ENCODE measurements around the gene KDELR1.
"Not testable (repeated sequence)": the region's sequence is repeated elsewhere in the genome, so short reads cannot be mapped to it uniquely, and the experiment has no call there.

KDELR1 gene

DNA sequence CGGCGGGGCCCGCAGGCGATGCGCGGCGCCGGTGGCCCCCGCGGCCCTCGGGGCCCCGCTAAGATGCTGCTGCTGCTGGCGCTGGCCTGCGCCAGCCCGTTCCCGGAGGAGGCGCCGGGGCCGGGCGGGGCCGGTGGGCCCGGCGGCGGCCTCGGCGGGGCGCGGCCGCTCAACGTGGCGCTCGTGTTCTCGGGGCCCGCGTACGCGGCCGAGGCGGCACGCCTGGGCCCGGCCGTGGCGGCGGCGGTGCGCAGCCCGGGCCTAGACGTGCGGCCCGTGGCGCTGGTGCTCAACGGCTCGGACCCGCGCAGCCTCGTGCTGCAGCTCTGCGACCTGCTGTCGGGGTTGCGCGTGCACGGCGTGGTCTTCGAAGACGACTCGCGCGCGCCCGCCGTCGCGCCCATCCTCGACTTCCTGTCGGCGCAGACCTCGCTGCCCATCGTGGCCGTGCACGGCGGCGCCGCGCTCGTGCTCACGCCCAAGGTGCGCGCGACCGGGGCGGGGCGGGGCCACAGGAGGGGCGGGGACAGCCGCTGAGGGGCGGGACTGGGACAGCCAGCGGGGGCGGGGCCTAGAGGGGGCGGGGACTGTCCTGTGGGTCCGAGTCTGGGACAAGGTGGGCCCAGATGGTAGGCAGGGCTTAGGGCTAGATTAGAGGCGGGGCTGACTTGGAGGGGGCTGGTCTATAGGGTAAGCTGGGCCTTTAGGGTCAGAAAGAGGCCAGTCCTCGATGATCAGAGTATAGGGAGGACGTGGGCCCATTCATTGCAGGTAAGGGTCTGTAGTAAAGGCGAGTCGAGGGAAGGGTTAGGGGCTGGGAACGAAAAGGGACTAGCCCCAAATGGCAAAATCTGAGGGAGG lies 7.3 kb upstream of the KDELR1 start:
- intact Hi-C loops (cut with DNase I) = loop anchor here (10.0 kb wide), 1 partner anchor 46 kb away; the partner anchor contains the start of gene GRWD1
- DNase-seq = peak in 26 of 42 donors; percentile 11 to 63 (median 30)

DNA sequence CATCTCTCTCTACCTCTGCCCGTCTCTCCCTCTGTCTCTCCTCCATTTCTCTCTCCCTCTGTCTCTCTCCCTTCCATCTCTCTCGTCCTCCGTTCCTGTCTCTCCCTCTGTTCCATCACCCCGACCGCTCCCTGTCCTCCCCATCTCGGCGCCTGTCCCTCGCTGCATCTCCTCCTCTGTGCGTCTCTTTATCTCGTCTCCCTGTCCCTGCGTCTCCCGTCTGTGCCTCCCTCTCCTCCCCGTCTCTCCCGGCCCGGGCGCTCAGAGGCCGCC lies 6.7 kb upstream of the KDELR1 start:
- intact Hi-C loops (cut with DNase I) = loop anchor here (10.0 kb wide), 1 partner anchor 47 kb away; the partner anchor contains the start of gene GRWD1
- no peak for DNase-seq

DNA sequence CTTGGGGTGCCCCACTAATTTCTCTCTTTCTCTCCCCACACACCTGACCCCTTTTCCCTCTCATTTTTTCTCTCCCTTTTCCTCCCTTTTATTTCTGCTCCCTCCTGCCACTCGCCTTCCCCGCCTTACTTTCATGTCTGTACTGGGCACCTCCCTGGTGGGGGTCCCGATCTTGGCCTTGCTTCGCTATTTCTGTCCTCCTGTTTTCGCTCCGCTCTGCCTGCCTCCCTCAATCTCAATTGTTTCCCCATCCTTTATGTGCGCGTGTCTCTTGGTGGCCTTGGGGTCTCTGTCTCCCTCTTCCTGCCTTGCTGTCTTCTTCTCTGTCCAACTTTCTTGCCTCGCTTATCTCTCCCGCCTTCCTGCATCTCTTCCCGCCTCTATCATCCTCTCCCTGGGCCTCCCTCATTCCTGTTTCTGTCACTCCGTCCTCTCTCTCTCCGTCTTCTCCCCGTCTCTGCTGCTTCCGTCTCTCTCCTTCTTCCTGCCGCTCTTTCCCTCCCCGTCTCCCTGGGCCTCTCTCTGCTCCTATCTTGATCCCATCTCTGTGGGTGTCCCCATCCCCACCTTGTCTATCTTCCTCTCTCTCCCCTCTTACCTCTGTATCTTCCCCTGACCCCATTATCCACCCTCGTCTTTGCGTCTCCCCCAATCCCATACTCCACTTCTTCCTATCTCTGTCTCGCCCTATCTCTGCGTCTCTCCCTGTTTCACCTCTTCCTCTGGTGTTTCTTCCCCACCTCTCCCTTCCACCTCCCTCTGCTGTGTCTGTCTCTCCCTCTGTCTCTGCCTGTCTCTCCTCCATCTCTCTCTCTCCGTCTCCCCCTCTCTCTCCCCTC lies 6.1 kb upstream of the KDELR1 start:
- intact Hi-C loops (cut with DNase I) = loop anchor here (10.0 kb wide), 1 partner anchor 47 kb away; the partner anchor contains the start of gene GRWD1
- DNase-seq = no peak

DNA sequence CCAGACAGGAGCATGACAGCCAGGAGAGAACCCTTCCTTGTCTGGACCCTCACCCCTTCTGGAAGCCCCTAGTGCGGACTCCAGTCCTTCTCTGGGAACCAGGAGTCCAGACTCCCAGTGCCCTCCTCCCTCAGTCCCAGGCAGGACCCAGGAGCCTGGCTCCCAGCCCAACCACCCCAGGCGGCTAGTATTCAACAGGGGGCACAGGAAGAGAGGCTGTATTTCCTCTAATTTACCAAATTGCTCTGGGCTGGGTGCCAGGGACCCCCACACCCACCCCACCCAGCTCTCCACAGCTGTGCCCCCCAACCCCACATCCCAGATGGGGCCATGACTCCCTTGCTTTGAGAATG lies 5.4 kb upstream of the KDELR1 start:
- intact Hi-C loops (cut with DNase I) = loop anchor here (10.0 kb wide), 1 partner anchor 48 kb away; the partner anchor contains the start of gene GRWD1
- DNase-seq = no peak

DNA sequence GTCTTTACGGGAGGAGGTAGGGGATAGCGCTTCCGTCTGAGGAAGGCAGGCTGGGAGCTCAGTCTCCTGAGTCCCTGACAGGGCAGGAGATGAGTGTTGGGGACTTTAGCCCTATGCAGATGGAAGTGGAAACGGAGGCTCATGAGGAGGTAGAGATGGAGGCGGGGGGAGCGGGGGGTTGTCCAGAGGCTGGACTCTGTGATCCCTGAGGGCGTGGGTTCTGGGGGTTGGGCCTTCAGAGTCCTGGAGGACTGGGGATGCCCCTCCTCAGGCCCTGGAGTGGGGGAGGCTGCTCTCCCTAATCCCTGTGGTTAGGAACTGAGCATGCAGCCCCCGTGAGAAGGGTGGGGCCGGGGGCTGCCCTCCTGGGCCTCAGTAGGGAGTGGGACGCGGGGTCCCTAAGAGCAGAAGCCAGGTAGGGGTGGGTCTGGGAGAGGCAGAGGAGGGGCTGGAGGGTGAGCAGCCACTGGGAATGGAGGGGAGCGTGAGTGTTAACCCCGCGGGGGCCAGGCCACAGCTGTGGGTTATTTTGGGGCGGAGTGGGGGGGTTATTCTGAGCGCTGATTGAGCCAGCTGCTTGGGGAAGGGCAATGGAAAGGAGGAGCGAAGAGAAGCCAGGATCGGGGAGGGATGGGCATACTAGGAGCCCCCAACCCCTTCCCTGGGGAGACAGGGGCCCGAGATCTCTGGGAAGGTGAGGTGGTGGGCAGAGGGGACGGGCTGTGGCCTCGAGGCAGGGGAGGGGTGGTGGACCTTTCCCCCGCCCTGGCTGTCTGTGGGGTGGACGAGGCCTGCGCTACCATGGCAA lies 4.9 kb upstream of the KDELR1 start:
- DNase-seq = no peak
- intact Hi-C loops (cut with DNase I) = loop anchor here (10.0 kb wide), 1 partner anchor 49 kb away; the partner anchor contains the start of gene GRWD1

DNA sequence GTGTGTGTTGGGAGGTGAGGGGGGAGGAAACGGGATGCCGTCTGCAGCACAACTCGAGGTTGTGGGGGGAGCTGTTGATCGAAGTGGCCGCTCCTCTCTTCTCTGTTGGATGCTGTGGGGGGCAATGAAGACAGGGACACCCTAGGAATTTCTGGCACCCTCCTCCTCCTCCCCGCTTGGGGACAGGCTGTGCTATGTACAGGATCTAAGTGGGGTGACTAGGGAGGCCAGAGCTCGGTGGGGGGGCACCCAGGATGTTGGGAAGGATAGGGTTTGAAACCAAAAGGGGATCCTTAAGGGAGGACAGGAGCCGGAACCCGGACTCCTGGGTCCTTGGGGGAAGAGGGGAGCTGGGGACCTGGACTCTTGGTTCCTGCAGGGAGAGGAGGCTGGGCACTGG lies 4.1 kb upstream of the KDELR1 start:
- intact Hi-C loops (cut with DNase I) = loop anchor here (10.0 kb wide), 1 partner anchor 49 kb away; the partner anchor contains the start of gene GRWD1
- no peak for DNase-seq

DNA sequence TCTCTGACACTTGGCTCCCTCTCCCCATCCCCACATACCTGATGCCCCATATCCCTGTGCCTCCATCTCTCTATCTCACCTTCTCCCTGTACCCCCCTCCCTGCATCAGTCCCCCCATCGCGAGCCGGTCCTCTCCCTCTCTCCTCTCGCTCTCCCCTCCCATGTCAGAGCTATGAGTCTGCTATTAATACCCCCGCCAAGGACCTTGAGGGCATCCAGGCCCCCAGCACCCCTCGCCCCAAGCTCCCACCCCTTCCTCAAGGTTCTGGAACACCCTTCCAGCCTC lies 3.8 kb upstream of the KDELR1 start:
- intact Hi-C loops (cut with DNase I) = loop anchor here (10.0 kb wide), 1 partner anchor 50 kb away; the partner anchor contains the start of gene GRWD1
- no peak for DNase-seq

DNA sequence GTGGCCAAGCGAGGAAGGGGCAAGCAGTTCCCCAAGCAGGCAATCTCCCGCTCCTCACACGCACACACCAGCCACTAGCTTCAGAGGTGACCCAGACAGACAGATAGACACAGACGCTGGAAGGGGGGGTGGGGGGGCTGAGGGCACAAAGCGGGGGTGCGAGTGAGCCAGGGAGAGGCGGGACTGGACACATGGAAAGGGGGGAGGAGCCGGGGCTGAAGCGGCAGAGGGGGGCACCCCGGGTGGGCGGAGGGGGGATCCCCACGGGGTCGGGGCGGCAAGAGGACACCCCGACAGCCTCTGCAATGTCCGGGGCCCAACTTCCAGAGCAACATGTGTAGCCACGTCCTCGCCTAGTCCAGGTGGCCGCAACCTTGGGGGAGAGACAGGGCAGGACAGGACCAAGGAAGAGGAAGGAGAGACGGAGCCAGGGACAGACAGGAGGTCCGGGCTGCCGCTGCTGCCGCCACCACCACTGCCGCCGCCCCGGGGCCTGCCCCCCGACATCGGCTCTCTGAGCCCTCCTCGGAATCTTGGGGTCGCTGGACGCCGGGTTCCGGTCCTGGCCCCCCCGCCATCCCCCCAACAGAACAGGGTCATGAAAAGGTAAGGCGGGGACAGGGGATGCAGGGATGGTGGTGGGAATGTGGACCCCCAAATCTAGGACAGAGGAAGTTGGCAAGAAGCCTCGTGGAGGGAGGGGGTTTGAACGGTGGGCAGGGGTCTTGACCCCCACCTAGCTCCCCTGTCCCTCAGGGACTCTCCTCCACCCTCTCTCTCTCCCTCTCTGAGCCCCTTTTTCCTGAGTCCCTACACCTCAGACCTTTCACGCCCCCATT lies 3.2 kb upstream of the KDELR1 start:
- intact Hi-C loops (cut with DNase I) = loop anchor here (10.0 kb wide), 1 partner anchor 50 kb away; the partner anchor contains the start of gene GRWD1
- DNase-seq = no peak

DNA sequence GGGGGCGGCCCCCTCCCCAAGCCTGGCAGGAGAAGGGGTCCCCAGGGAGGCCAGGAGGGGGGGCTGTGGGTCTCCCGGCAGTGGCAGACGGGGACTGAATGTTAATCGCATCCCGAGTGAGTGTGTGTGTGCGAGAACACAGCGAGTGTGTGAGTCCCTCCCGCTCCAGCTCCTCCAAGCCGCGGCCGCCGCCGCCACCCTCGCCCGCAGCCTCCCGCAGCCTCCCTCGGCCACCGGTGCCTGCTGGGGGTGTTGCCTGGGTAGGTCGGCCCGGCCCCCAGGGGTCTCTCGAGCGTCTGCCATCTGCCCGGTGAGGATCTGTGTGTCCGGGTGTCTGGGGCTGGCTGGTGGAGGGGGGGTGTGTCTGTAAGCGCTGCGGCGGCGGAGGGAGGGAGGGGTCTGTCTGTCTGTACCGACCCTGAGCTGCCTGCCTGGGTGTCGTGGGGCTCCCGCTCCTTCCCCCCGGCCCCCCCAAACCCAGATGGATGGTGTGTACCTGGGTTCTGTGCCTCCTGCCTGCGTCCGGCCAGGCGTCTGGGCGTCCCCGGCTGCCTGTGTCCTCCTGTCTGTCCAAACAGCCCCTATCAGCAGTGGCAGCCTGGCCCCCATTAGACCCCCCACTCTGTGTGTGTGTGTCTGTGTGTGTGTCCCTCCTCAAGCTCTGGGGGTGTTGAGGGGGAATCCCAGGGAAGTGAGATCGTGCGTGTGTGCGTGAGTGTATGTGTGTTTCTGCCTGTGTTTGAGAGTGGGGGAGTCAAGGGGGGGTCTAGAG lies 2.4 kb upstream of the KDELR1 start, which contains the start of gene GRIN2D:
Gene GRIN2D, plus strand, starts transcription at position 110 of the 772 bp plus-strand sequence. CDS start 4,725 bp downstream, outside the sequence.
- peak in 11 of 42 donors; percentile 16 to 48 (median 24) for DNase-seq
- intact Hi-C loops (cut with DNase I) = loop anchor here (10.0 kb wide), 1 partner anchor 51 kb away; the partner anchor contains the start of gene GRWD1

DNA sequence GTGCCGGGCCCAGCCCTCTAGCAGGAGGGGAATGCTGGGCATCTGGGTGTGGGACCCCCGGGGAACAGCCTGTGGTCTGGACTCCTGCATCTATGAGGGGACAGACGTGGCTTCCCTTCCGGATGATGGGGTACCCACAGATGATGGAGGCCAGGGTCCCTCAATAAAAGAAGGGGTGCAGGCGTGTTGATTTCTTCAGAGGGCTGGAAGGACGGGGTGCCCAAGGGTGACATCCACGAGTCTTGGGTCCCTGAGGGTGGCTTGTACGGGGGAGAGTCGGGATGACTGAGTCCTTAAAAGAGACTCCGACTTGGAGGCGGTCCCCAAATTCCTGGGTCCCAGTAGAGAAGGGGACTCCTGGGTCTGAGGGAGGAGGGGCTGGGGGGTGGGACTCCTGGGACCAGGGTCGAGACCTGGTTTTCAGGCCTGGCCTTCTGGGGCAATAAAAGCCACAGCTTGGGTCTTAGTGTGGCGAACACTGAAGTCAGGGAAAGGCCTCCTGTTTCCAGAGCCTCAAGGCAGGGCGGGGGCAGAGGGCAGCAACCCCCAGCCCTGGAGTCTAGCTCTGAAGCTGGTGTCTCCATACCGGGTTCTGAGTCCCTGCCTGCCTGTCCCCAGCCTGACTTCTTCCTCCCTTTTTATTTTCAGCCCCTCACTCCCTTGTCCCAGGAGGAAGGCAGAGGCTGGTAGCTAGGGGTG lies 1.7 kb upstream of the KDELR1 start:
- no peak for DNase-seq
- intact Hi-C loops (cut with DNase I) = loop anchor here (10.0 kb wide), 1 partner anchor 52 kb away; the partner anchor contains the start of gene GRWD1

DNA sequence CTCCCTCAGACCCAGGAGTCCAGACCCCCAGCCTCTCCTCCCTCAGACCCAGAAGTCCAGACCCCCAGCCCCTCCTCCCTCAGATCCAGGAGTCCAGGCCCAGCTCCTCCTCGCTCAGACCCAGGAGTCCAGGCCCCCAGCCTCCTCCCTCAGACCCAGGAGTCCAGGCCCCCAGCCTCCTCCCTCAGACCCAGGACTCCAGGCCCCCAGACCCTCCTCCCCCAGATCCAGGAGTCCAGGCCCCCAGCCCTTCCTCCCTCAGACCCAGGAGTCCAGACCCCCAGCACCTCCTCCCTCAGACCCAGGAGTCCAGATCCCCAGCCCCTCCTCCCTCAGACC lies 624 bp upstream of the KDELR1 start:
- not testable (repeated sequence) for DNase-seq
- intact Hi-C loops (cut with DNase I) = loop anchor here (10.0 kb wide), 1 partner anchor 53 kb away; the partner anchor contains the start of gene GRWD1

DNA sequence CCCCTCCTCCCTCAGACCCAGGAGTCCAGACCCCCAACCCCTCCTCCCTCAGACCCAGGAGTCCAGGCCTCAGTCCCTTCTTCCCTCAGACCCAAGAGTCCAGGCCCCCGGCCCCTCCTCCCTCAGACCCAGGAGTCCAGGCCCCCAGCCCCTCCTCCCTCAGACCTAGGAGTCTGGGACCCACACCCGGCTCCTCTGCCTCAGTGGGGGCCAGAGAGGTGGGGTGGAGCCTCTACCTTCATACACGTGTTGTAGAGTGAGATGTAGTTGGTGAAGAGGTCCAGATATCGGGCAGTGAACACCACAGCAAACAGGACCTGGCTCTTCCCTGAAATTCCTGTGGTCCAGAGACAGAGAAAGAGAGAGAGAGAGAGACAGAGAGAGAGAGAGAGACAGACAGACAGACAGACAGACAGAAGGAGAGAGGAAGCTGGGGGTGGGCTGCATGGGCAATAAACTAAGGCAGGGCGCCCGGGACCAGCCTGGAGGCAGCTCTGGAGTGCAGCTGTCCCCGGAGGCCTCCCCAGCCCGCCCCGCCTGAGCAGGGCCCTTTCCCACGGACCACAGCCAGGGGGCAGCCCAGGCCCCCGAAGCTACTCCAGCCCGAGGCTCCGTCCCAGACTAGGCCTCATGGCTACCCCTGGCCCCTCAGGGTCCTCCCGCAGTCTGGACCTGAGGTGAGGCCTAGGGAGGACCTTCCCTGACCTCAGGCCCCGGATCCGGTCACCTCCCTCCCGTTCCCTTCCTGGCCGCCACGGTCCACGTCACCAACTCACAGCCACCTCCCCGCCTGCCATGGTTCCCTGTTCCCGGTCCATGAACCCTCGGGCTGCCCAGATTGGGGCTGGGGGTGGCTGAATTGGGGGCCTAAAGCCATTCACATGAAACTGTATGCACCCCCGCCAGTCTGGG lies 907 bp downstream of the KDELR1 start:
- intact Hi-C loops (cut with DNase I) = loop anchor here (10.0 kb wide), 1 partner anchor 54 kb away; the partner anchor contains the start of gene GRWD1
- peak; percentile 16 to 82 (median 68) for DNase-seq

DNA sequence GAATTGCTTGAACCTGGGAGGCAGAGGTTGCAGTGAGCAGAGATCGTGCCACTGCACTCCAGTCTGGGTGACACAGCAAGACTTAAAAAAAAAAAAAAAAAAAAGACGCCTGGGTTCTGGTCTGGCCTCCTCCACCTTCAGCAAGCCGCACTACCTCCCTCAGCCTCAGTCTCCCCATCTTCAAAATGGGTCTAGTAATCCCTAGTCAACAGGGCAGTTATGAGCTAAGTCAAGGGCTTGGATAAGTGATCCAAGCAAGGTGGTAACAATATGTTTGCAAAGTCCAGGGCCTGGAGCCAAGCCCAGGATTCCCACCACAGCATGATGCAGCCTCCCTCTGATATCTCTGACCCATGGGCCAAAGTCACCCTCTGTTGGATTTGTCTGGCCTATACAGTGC lies 4.4 kb downstream of the KDELR1 start:
- no peak for DNase-seq
- intact Hi-C loops (cut with DNase I) = no loop called here

DNA sequence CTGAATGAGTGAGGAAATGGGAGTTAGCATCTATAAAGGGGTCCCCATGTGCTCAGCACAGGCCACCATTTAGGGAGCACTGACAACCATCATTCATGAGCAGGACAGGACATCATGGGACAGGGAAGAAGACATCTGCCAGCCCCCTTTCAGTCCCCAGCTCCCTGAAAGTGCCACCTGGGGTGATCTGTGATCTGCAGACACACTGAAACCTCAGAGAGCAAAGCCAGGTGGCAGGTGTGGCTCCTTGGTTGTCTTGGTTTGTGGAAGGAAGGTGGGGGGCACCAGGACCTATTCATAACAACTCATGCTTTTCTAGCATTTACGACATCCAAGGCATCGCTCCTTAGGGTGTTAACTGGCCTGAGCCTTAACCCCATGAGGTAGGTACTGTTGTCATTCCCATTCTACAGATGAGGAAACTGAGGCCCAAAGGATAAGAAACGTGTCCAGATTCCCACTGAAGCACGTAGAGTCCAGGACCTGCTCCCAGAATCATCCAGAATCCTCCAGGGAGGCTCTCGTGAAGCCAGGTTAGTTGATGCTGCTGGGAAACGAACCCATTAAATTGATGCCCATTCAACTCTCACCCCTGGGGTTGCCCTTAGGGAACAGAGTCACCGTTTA lies 5.8 kb downstream of the KDELR1 start:
- DNase-seq = no peak

DNA sequence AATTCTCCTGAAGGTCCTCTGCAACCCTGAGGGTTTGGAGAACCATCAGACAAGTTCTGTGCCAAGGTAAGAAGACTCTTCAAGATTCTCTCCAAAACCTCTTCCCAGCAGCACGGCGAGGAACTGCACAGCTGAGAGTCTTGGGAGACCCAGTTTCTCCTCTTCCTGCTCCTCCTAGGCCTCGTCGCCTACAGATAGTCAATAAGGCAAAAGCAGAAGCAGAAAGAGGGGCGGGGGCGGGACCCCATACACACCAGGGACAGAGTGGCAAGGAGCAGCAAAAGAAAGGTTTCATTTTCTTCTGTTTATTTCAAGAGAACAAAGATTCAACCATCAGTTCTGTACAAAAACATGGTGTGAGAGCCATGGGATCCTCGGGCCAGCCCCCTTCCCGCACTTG lies 9.1 kb downstream of the KDELR1 start:
- DNase-seq = no peak
- intact Hi-C loops (cut with DNase I) = no loop called here

More for the DNA sequence above, 5.8 kb downstream of the KDELR1 start:
- intact Hi-C loops (cut with DNase I) = no loop called here

All from head of caudate nucleus (tissue), 42 donors.